Astrocyte (in vitro differentiated cells and primary cell): ENCODE data around the gene DOP1A. TPM values are rescaled to one million over a fixed set of nuclear protein-coding genes. Genes with fewer than 3 reads are reported as not detected.

Experiments
- DNase-seq: peaks from one replicate; pipeline ENCODE4 v3.0.0-alpha.2; 2010; ENCODE audit warnings: low read depth
- FAIRE-seq: peaks from 2 replicates; lab custom pipeline; 2011; peaks lifted over from hg19 to GRCh38; lab: Jason Lieb, UNC
- H2AFZ ChIP-seq: 2 replicates; pipeline ENCODE4 v1.6.0; 2012; ENCODE audit warnings: low read depth, low read length, inconsistent platforms
- H3K27ac ChIP-seq: 2 replicates; pipeline ENCODE4 v1.5.1; 2011; ENCODE audit warnings: low read depth, low read length, inconsistent platforms
- H3K27me3 ChIP-seq: 2 replicates; pipeline ENCODE4 v1.6.0; 2011; ENCODE audit warnings: low read length, inconsistent platforms; ENCODE audit not compliant: insufficient read depth
- H3K36me3 ChIP-seq: 2 replicates; pipeline ENCODE4 v1.5.1; 2011; ENCODE audit warnings: low read length, inconsistent platforms; ENCODE audit not compliant: insufficient read depth
- H3K4me1 ChIP-seq: 2 replicates; pipeline ENCODE4 v1.5.1; 2011; ENCODE audit warnings: low read length, inconsistent platforms; ENCODE audit not compliant: insufficient read depth
- H3K4me2 ChIP-seq: 2 replicates; pipeline ENCODE4 v1.6.0; 2012; ENCODE audit warnings: low read length, inconsistent platforms
- H3K4me3 ChIP-seq: 2 replicates; pipeline ENCODE4 v1.5.1; 2011; ENCODE audit warnings: low read depth, mild to moderate bottlenecking, low read length, inconsistent platforms; ENCODE audit not compliant: insufficient read depth
- H3K79me2 ChIP-seq: 2 replicates; pipeline ENCODE4 v1.6.0; 2012; ENCODE audit warnings: mild to moderate bottlenecking, low read length, inconsistent platforms; ENCODE audit not compliant: insufficient read depth
- H3K9ac ChIP-seq: 2 replicates; pipeline ENCODE4 v1.6.0; 2012; ENCODE audit warnings: mild to moderate bottlenecking, low read length, inconsistent platforms
- H3K9me3 ChIP-seq: 2 replicates; pipeline ENCODE4 v1.5.1; 2012; ENCODE audit warnings: low read depth, mild to moderate bottlenecking, low read length, inconsistent platforms; ENCODE audit not compliant: insufficient read depth
- H4K20me1 ChIP-seq: 2 replicates; pipeline ENCODE4 v1.6.0; 2012; ENCODE audit warnings: low read length, inconsistent platforms; ENCODE audit not compliant: insufficient read depth
- H3K27ac Mint-ChIP-seq: one replicate; pipeline ENCODE4 v1.8.0; 2021; ENCODE audit warnings: mild to moderate bottlenecking, mixed read lengths; ENCODE audit not compliant: unreplicated experiment
- H3K27me3 Mint-ChIP-seq: one replicate; pipeline ENCODE4 v1.8.0; 2021; ENCODE audit warnings: low read depth, mixed read lengths; ENCODE audit not compliant: unreplicated experiment
- H3K36me3 Mint-ChIP-seq: one replicate; pipeline ENCODE4 v1.8.0; 2021; ENCODE audit warnings: low read depth, mixed read lengths; ENCODE audit not compliant: unreplicated experiment
- H3K4me1 Mint-ChIP-seq: one replicate; pipeline ENCODE4 v1.8.0; 2021; ENCODE audit warnings: low read depth, mixed read lengths; ENCODE audit not compliant: unreplicated experiment
- H3K4me3 Mint-ChIP-seq: one replicate; pipeline ENCODE4 v1.8.0; 2021; ENCODE audit warnings: mild to moderate bottlenecking, moderate library complexity, mixed read lengths; ENCODE audit not compliant: unreplicated experiment
- H3K9me3 Mint-ChIP-seq: one replicate; pipeline ENCODE4 v1.8.0; 2021; ENCODE audit warnings: mild to moderate bottlenecking, mixed read lengths; ENCODE audit not compliant: unreplicated experiment
- CTCF ChIP-seq: IDR thresholded peaks from 2 replicates; pipeline ENCODE4 v1.5.1; 2011; ENCODE audit warnings: low read depth, mild to moderate bottlenecking, inconsistent platforms, low read length, moderate library complexity; ENCODE audit not compliant: insufficient read depth
- EZH2 ChIP-seq: IDR thresholded peaks from 2 replicates; pipeline ENCODE4 v1.6.1; 2012; ENCODE audit warnings: mild to moderate bottlenecking, low read length, inconsistent platforms; ENCODE audit not compliant: insufficient read depth
- total RNA-seq: library from RNA; stranded (reverse); gene quantifications from 2 replicates; pipeline ENCODE4 v1.2.1, GENCODE V29; 2021

DOP1A gene
- total RNA-seq, 1 donor from 2014 or later = 14.2 TPM

- no peak overlapping the region for H3K4me2 ChIP-seq
- H3K4me3 ChIP-seq = no peak overlapping the region
- no peak overlapping the region for H2AFZ ChIP-seq
- no peaks in the 10 kb centered on the region for H3K9me3 ChIP-seq
- DNase-seq (no peak), FAIRE-seq (no peak)
- H3K27ac Mint-ChIP-seq = peak overlapping the region; percentile 80
- no peak overlapping the region for H3K27ac ChIP-seq
- H3K36me3 ChIP-seq = peaks cover 68% of the 10 kb centered on the region
- no peaks in the 10 kb centered on the region for H3K27me3 Mint-ChIP-seq
- H3K36me3 Mint-ChIP-seq = peaks cover 32% of the 10 kb centered on the region
- peaks cover 35% of the 10 kb centered on the region for H3K4me1 Mint-ChIP-seq
- peaks cover 32% of the 10 kb centered on the region for H3K79me2 ChIP-seq
- H3K4me3 Mint-ChIP-seq = no peak overlapping the region
- no peak overlapping the region for H3K9ac ChIP-seq
- H4K20me1 ChIP-seq = peaks cover 68% of the 10 kb centered on the region
- peaks cover 22% of the 10 kb centered on the region for H3K4me1 ChIP-seq
- TF ChIP-seq CTCF (no peak), EZH2 (no peak)
- no peaks in the 10 kb centered on the region for H3K27me3 ChIP-seq
- H3K9me3 Mint-ChIP-seq = no peaks in the 10 kb centered on the region
Measured at GRCh38 chr6:83182114-83182513, 114.6 kb downstream of the DOP1A start.

- H3K4me2 ChIP-seq = peak overlapping the region; percentile 60
- peaks cover 67% of the 10 kb centered on the region for H4K20me1 ChIP-seq
- H3K27ac Mint-ChIP-seq = peak overlapping the region; percentile 94
- no peaks in the 10 kb centered on the region for H3K9me3 ChIP-seq
- H3K79me2 ChIP-seq = peaks cover 43% of the 10 kb centered on the region
- peak overlapping the region; percentile 70 for H3K27ac ChIP-seq
- H2AFZ ChIP-seq = no peak overlapping the region
- peaks cover 35% of the 10 kb centered on the region for H3K4me1 Mint-ChIP-seq
- H3K9ac ChIP-seq = peak overlapping the region; percentile 46
- H3K36me3 Mint-ChIP-seq = peaks cover 30% of the 10 kb centered on the region
- H3K4me1 ChIP-seq = peaks cover 22% of the 10 kb centered on the region
- H3K36me3 ChIP-seq = peaks cover 64% of the 10 kb centered on the region
- TF ChIP-seq EZH2 = no peak
- no peak for TF ChIP-seq CTCF
- DNase-seq (peak; percentile 96), FAIRE-seq (peak; percentile 98)
- H3K27me3 ChIP-seq = no peaks in the 10 kb centered on the region
- no peak overlapping the region for H3K4me3 ChIP-seq
- H3K9me3 Mint-ChIP-seq = no peaks in the 10 kb centered on the region
- H3K4me3 Mint-ChIP-seq = peak overlapping the region; percentile 46
- H3K27me3 Mint-ChIP-seq = no peaks in the 10 kb centered on the region
Measured at GRCh38 chr6:83183082-83183828, 115.8 kb downstream of the DOP1A start.

GRCh38 chr6:83185096-83185495 is 117.6 kb downstream of the DOP1A start:
- FAIRE-seq (no peak), DNase-seq (no peak)
- Histone ChIP-seq H3K27ac (no peak overlapping the region), H3K36me3 (peaks cover 70% of the 10 kb centered on the region), H3K4me3 (no peak overlapping the region), H3K4me2 (no peak overlapping the region), H4K20me1 (peaks cover 80% of the 10 kb centered on the region), H3K9me3 (no peaks in the 10 kb centered on the region), H3K27me3 (no peaks in the 10 kb centered on the region), H3K9ac (no peak overlapping the region), H2AFZ (no peak overlapping the region), H3K4me1 (peaks cover 22% of the 10 kb centered on the region), H3K79me2 (peaks cover 61% of the 10 kb centered on the region)
- no peaks in the 10 kb centered on the region for H3K9me3 Mint-ChIP-seq
- TF ChIP-seq CTCF = no peak
- TF ChIP-seq EZH2 = no peak
- no peak overlapping the region for H3K4me3 Mint-ChIP-seq
- H3K4me1 Mint-ChIP-seq = peaks cover 45% of the 10 kb centered on the region
- H3K27ac Mint-ChIP-seq = peak overlapping the region; percentile 13
- H3K36me3 Mint-ChIP-seq = peaks cover 27% of the 10 kb centered on the region
- no peaks in the 10 kb centered on the region for H3K27me3 Mint-ChIP-seq
